Transverse colon (tissue), 3 donors: ENCODE measurements around the gene PGGT1B.

Experiments used
- EP300 ChIP-seq: sonication (generic); formaldehyde crosslinking; IDR thresholded peaks from one replicate; pipeline ENCODE4 v1.6.1; 2017; ENCODE audit warnings: antibody characterized with exemption, low read depth
- POLR2A ChIP-seq: fragments of 450-650 bp; IDR thresholded peaks from one replicate; pipeline ENCODE4 v1.6.1; 2016; ENCODE audit warnings: antibody characterized with exemption, mild to moderate bottlenecking, moderate library complexity
- TF ChIP-seq, protein P1 (sequence below), 5 experiments: fragments of 200-600 bp in 3 of 5; fragments of 450-650 bp in 2 of 5; sonication (generic) in 3 of 5; IDR thresholded peaks; 1 replicate in 2 of 5; 2 replicates in 3 of 5; pipeline ENCODE4 v1.5.1; 2016 to 2017; ENCODE audit warnings: antibody characterized with exemption in 5 of 5, inconsistent platforms in 3 of 5, mild to moderate bottlenecking in 2 of 5, moderate library complexity in 1 of 5

DNA sequence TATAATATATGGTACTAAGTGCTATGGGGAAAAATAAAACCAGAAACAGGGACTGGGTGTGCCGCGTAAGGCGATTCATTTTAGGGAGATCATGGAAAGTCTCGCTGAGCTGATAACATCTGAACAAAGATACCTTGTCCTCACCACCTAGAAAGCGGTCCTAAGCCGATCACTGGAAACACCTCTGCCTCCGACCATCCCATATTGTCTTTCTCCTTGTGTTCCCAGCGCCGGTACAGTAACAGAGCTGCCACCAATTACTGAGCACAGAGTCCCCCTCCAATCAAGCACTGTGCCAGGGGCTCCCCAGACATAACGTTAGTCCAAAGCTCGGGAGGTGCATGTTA, 33.1 kb upstream of the PGGT1B start:
- TF ChIP-seq, protein P1, sequence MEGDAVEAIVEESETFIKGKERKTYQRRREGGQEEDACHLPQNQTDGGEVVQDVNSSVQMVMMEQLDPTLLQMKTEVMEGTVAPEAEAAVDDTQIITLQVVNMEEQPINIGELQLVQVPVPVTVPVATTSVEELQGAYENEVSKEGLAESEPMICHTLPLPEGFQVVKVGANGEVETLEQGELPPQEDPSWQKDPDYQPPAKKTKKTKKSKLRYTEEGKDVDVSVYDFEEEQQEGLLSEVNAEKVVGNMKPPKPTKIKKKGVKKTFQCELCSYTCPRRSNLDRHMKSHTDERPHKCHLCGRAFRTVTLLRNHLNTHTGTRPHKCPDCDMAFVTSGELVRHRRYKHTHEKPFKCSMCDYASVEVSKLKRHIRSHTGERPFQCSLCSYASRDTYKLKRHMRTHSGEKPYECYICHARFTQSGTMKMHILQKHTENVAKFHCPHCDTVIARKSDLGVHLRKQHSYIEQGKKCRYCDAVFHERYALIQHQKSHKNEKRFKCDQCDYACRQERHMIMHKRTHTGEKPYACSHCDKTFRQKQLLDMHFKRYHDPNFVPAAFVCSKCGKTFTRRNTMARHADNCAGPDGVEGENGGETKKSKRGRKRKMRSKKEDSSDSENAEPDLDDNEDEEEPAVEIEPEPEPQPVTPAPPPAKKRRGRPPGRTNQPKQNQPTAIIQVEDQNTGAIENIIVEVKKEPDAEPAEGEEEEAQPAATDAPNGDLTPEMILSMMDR (IDR thresholded peaks at IDR 0.05): no peak
- TF ChIP-seq EP300 (no peak), POLR2A (no peak)
